Upper lobe of left lung (tissue), 6 donors: Measurements from ENCODE around the gene SULF2. TPM values are rescaled to one million over a fixed set of nuclear protein-coding genes. Genes with fewer than 3 reads are reported as not detected.
A peak's percentile ranks its signal among the peaks of the same experiment; 100 is the strongest.

Experiments
- ATAC-seq, 2 donors: fragments of 200-7000 bp; cut with Tn5 transposase; one replicate each; pipeline ENCODE4 v1.9.1; 2022; ENCODE audit warnings: mild to moderate bottlenecking in 2 of 2, moderate library complexity in 2 of 2; ENCODE audit not compliant: low FRiP score in 2 of 2
- DNase-seq, 2 donors: peaks; one replicate each; pipeline ENCODE4 v3.0.0-alpha.2; 2019 to 2020
- H3K27ac ChIP-seq, 4 donors: fragments of 200-600 bp; sonication (generic); one replicate each; pipeline ENCODE4 v1.5.1; 2016 to 2019
- H3K27me3 ChIP-seq, 4 donors: fragments of 200-600 bp; sonication (generic); one replicate each; pipeline ENCODE4 v1.5.1; 2017 to 2019
- H3K36me3 ChIP-seq, 4 donors: fragments of 200-600 bp; sonication (generic); one replicate each; pipeline ENCODE4 v1.5.1; 2016 to 2019
- H3K4me1 ChIP-seq, 4 donors: fragments of 200-600 bp; sonication (generic); one replicate each; pipeline ENCODE4 v1.5.1; 2018 to 2019
- H3K4me3 ChIP-seq, 4 donors: fragments of 200-600 bp; sonication (generic); one replicate each; pipeline ENCODE4 v1.5.1; 2017 to 2019; ENCODE audit warnings: mild to moderate bottlenecking in 2 of 4, moderate library complexity in 1 of 4
- H3K9me3 ChIP-seq, 4 donors: fragments of 200-600 bp; sonication (generic); one replicate each; pipeline ENCODE4 v1.5.1; 2018 to 2019
- CTCF ChIP-seq, 6 experiments: fragments of 450-650 bp in 4 of 6; fragments of 200-600 bp in 2 of 6; sonication (generic) in 2 of 6; IDR thresholded peaks; one replicate each; pipeline ENCODE4 v1.5.1; 2016 to 2019; ENCODE audit warnings: antibody characterized with exemption in 6 of 6
- EP300 ChIP-seq, 4 donors: sonication (generic); formaldehyde crosslinking; IDR thresholded peaks; one replicate each; pipeline ENCODE4 v1.5.1; 2017; ENCODE audit warnings: antibody characterized with exemption in 4 of 4, control low read depth in 2 of 4
- POLR2A ChIP-seq, 4 donors: fragments of 450-650 bp; IDR thresholded peaks; one replicate each; pipeline ENCODE4 v1.5.1; 2016 to 2017; ENCODE audit warnings: antibody characterized with exemption in 4 of 4, mild to moderate bottlenecking in 2 of 4
- POLR2AphosphoS5 ChIP-seq, 2 donors: sonication (generic); formaldehyde crosslinking; IDR thresholded peaks; one replicate each; pipeline ENCODE4 v1.5.1; 2017; ENCODE audit warnings: antibody characterized with exemption in 2 of 2
- WGBS, 2 donors: methylation state at CpG; one replicate each; pipeline ENCODE4 v1.1.5; 2017 to 2018; 5-methylcytosine and 5-hydroxymethylcytosine counted together
- total RNA-seq, 6 donors: library from RNA; depleted of rRNA in 4 of 6; stranded (reverse); fragments of >200 nt in 4 of 6; gene quantifications; one replicate each; pipeline versions ENCODE4 v1.1.0 to v1.2.1, GENCODE V29; 2016 to 2021
- donor health status: DM: no; HTN: no; CAD: no; lungs with moderate emphysema.
- donor health status: DM: no; HTN: yes; CAD: no; lungs with severe emphysema.

The SULF2 gene
- total RNA-seq, 6 donors from 2014 or later, result 15.0 to 63.8 (median 21.7) TPM

GRCh38 chr20:47777220-47777619 lies 8.1 kb downstream of the SULF2 start:
- H3K9me3 ChIP-seq, result peaks cover 0 to 4% (median 2%) of the 10 kb centered on the region in 4 donors
- TF ChIP-seq EP300 (IDR thresholded peaks at IDR 0.05), result no peak
- H3K4me3 ChIP-seq, result no peak overlapping the region
- no peak overlapping the region for H3K27ac ChIP-seq
- no peak for ATAC-seq
- DNase-seq, result no peak
- 94 to 95% methylated on average over 4 of the region's 4 CpGs for WGBS, 2 donors
- no peaks in the 10 kb centered on the region for H3K36me3 ChIP-seq
- no peaks in the 10 kb centered on the region for H3K27me3 ChIP-seq
- peaks cover 0 to 7% (median 3%) of the 10 kb centered on the region in 4 donors for H3K4me1 ChIP-seq

GRCh38 chr20:47776639-47777038 lies 8.6 kb downstream of the SULF2 start:
- WGBS, 2 donors, result 91% methylated on average over 3 to 4 of the region's 4 CpGs
- Histone ChIP-seq H3K27me3 (no peaks in the 10 kb centered on the region), H3K4me1 (peaks cover 0 to 7% (median 4%) of the 10 kb centered on the region in 4 donors), H3K4me3 (no peak overlapping the region), H3K36me3 (no peaks in the 10 kb centered on the region), H3K9me3 (peaks cover 0 to 4% (median 2%) of the 10 kb centered on the region in 4 donors), H3K27ac (no peak overlapping the region)
- no peak for DNase-seq
- ATAC-seq, result no peak
- TF ChIP-seq EP300 (IDR thresholded peaks at IDR 0.05), result no peak

- TF ChIP-seq CTCF (IDR thresholded peaks at IDR 0.05) (no peak), POLR2AphosphoS5 (IDR thresholded peaks at IDR 0.05) (no peak), POLR2A (IDR thresholded peaks at IDR 0.05) (no peak), EP300 (IDR thresholded peaks at IDR 0.05) (no peak)
- Histone ChIP-seq H3K27ac (no peak overlapping the region), H3K36me3 (no peaks in the 10 kb centered on the region), H3K27me3 (no peaks in the 10 kb centered on the region), H3K4me3 (no peak overlapping the region), H3K9me3 (peaks cover 0 to 5% (median 2%) of the 10 kb centered on the region in 4 donors), H3K4me1 (peaks cover 0 to 7% (median 6%) of the 10 kb centered on the region in 4 donors)
- 60 to 70% methylated on average over 5 of the region's 5 CpGs for WGBS, 2 donors
- no peak for ATAC-seq
- no peak for DNase-seq
These were observed 9.4 kb downstream of the SULF2 start for GRCh38 chr20:47775841-47776240.

GRCh38 chr20:47775039-47775438 lies 10.2 kb downstream of the SULF2 start:
- WGBS, 2 donors, result 90 to 100% methylated on average over 4 to 5 of the region's 5 CpGs
- TF ChIP-seq POLR2A (IDR thresholded peaks at IDR 0.05) (no peak), POLR2AphosphoS5 (IDR thresholded peaks at IDR 0.05) (no peak), CTCF (IDR thresholded peaks at IDR 0.05) (no peak), EP300 (IDR thresholded peaks at IDR 0.05) (no peak)
- Histone ChIP-seq H3K36me3 (no peaks in the 10 kb centered on the region), H3K9me3 (peaks cover 0 to 8% (median 2%) of the 10 kb centered on the region in 4 donors), H3K27me3 (no peaks in the 10 kb centered on the region), H3K4me3 (no peak overlapping the region), H3K27ac (no peak overlapping the region), H3K4me1 (peaks cover 0 to 7% (median 6%) of the 10 kb centered on the region in 4 donors)
- DNase-seq, result no peak
- ATAC-seq, result no peak

- TF ChIP-seq POLR2A (IDR thresholded peaks at IDR 0.05) (no peak), CTCF (IDR thresholded peaks at IDR 0.05) (no peak), POLR2AphosphoS5 (IDR thresholded peaks at IDR 0.05) (no peak), EP300 (IDR thresholded peaks at IDR 0.05) (no peak)
- DNase-seq (no peak), ATAC-seq (no peak)
- 51 to 64% methylated on average over 13 to 14 of the region's 14 CpGs for WGBS, 2 donors
- Histone ChIP-seq H3K4me1 (peaks cover 0 to 7% (median 6%) of the 10 kb centered on the region in 4 donors), H3K9me3 (peaks cover 0 to 8% (median 2%) of the 10 kb centered on the region in 4 donors), H3K27ac (peak overlapping the region in 1 of 4 donors; percentile 55), H3K27me3 (no peaks in the 10 kb centered on the region), H3K36me3 (no peaks in the 10 kb centered on the region), H3K4me3 (no peak overlapping the region)
These were observed 11.0 kb downstream of the SULF2 start for GRCh38 chr20:47774131-47774777.

GRCh38 chr20:47773371-47773786 lies 11.9 kb downstream of the SULF2 start:
- Histone ChIP-seq H3K36me3 (no peaks in the 10 kb centered on the region), H3K4me3 (no peak overlapping the region), H3K9me3 (peaks cover 0 to 8% (median 2%) of the 10 kb centered on the region in 4 donors), H3K4me1 (peaks cover 0 to 8% (median 7%) of the 10 kb centered on the region in 4 donors), H3K27ac (no peak overlapping the region), H3K27me3 (no peaks in the 10 kb centered on the region)
- ATAC-seq (peak in 1 of 2 donors; percentile 40), DNase-seq (no peak)
- WGBS, 2 donors, result 62 to 75% methylated on average over 8 of the region's 8 CpGs
- TF ChIP-seq POLR2A (IDR thresholded peaks at IDR 0.05) (no peak), POLR2AphosphoS5 (IDR thresholded peaks at IDR 0.05) (no peak), EP300 (IDR thresholded peaks at IDR 0.05) (no peak), CTCF (IDR thresholded peaks at IDR 0.05) (no peak)
